ENCODE data around the gene NHERF1. TPM values are rescaled to one million over a fixed set of nuclear protein-coding genes. Genes with fewer than 3 reads are reported as not detected.

Gene NHERF1
- total and polyA plus RNA-seq, 2 of the 13 experiments (the other 11 are each of a cell fraction or from before 2014, with no cell fraction given): 169 to 269 TPM

GRCh38 chr17:74711058-74711824 lies 37.2 kb upstream of the NHERF1 start:
- Histone ChIP-seq H3K4me1 (ENCODE audit: insufficient read depth, low read length) (peaks cover 20% of the 10 kb centered on the region), H2AFZ (ENCODE audit: low read length) (no peak overlapping the region), H3K36me3 (replicated peaks in 1 of 2; ENCODE audit: control insufficient read depth in 1 of 2, insufficient read depth in 2 of 2, low read length in 2 of 2) (no peaks in the 10 kb centered on the region), H3K4me2 (ENCODE audit: low read depth, low read length) (no peak overlapping the region), H3K27ac (ENCODE audit: extremely low read length, insufficient read depth, low read length) (no peak overlapping the region), H3K79me2 (ENCODE audit: insufficient read depth, low read length) (no peaks in the 10 kb centered on the region), H4K20me1 (ENCODE audit: insufficient read depth, low read length) (0 out of 2 replicates have a peak, but pooled peaks cover 4% of the 10 kb centered on the region), H3K27me3 (ENCODE audit: control insufficient read depth in 1 of 2, insufficient read depth in 2 of 2, low read length in 2 of 2) (peaks cover 0 to 35% of the 10 kb centered on the region in 2 experiments; a peak in 4 of 5 replicates), H3K4me3 (replicated peaks in 1 of 3; ENCODE audit: insufficient read depth in 1 of 3, low read depth in 2 of 3, low read length in 3 of 3) (no peak overlapping the region), H3K9ac (ENCODE audit: insufficient read depth, low read depth, low read length) (no peak overlapping the region), H3K9me3 (ENCODE audit: low read length) (no peaks in the 10 kb centered on the region)
- FAIRE-seq (no peak), ATAC-seq (no peak), DNase-seq (ENCODE audit: low spot score) (no peak)
- no TSS peak for BruUV-seq (replicated peaks)
- ChIA-PET CTCF (ENCODE audit: low intra/inter-chr PET ratio, low total read pairs) (no interaction called here), POLR2A (no interaction called here)
- no peak for TF ChIP-seq ZNF891 (CRISPR knock-in tag; IDR thresholded peaks at IDR 0.05)
- TF ChIP-seq MIER3 (CRISPR knock-in tag; IDR thresholded peaks at IDR 0.05; ENCODE audit: borderline replicate concordance): no peak
- no peak for TF ChIP-seq TBX3 (IDR thresholded peaks at IDR 0.05; ENCODE audit: borderline replicate concordance)
- no peak for TF ChIP-seq ZNF275 (CRISPR knock-in tag; IDR thresholded peaks at IDR 0.05; ENCODE audit: borderline replicate concordance)
- TF ChIP-seq THRA (CRISPR knock-in tag; IDR thresholded peaks at IDR 0.05; ENCODE audit: borderline replicate concordance): no peak
- TF ChIP-seq HHEX (CRISPR knock-in tag; IDR thresholded peaks at IDR 0.05): no peak
- no peak for TF ChIP-seq ISX (CRISPR knock-in tag; conservative IDR thresholded peaks at IDR 0.05)
- no peak for TF ChIP-seq ARNTL (CRISPR knock-in tag; IDR thresholded peaks at IDR 0.05)
- no peak for TF ChIP-seq ZSCAN9 (CRISPR knock-in tag; IDR thresholded peaks at IDR 0.05; ENCODE audit: borderline replicate concordance)
- TF ChIP-seq RFX3 (CRISPR knock-in tag; IDR thresholded peaks at IDR 0.05): no peak
- TF ChIP-seq MAFG (CRISPR knock-in tag; IDR thresholded peaks at IDR 0.05): no peak
- no peak for TF ChIP-seq ZNF501 (CRISPR knock-in tag; IDR thresholded peaks at IDR 0.05)
- no peak for TF ChIP-seq GTF3A (CRISPR knock-in tag; conservative IDR thresholded peaks at IDR 0.05)
- no peak for TF ChIP-seq DBP (CRISPR knock-in tag; IDR thresholded peaks at IDR 0.05; ENCODE audit: not compliant biosample characterization)
- intact Hi-C loops (cut with micrococcal nuclease; ENCODE audit: unreplicated experiment) (no loop called here), in situ Hi-C loops (cut with HindIII; ENCODE audit: extremely low pct_ligation_motif_present, low pct_unique_long_range_greater_than_20kb) (no loop called here)
- WGBS (ENCODE audit: low lambda C conversion rate): 20% methylated on average over 12 of the region's 12 CpGs
